Fibroblast of skin of left quadriceps (primary cell): Measurements from ENCODE around the gene TMEM270.
A peak's percentile ranks its signal among the peaks of the same experiment; 100 is the strongest.
"Not testable (repeated sequence)": the region's sequence is repeated elsewhere in the genome, so short reads cannot be mapped to it uniquely, and the experiment has no call there.

Experiments used
- DNase-seq, 2 experiments: peaks; one replicate each; pipeline ENCODE4 v3.0.0-alpha.2; 2013; ENCODE audit warnings: low read depth in 2 of 2

Gene TMEM270

GRCh38 chr7:73832806-73833205, 28.2 kb upstream of the TMEM270 start:
- no peak for DNase-seq

GRCh38 chr7:73833251-73833919, 27.6 kb upstream of the TMEM270 start:
- no peak for DNase-seq

- DNase-seq: no peak
Observed at GRCh38 chr7:73834626-73835191, 26.2 kb upstream of the TMEM270 start.

GRCh38 chr7:73837167-73837566, 23.8 kb upstream of the TMEM270 start:
- DNase-seq: not testable (repeated sequence)

GRCh38 chr7:73838642-73839041, 22.3 kb upstream of the TMEM270 start:
- no peak for DNase-seq

- no peak for DNase-seq
Observed at GRCh38 chr7:73839290-73839689, 21.7 kb upstream of the TMEM270 start.

GRCh38 chr7:73839743-73840714, 20.9 kb upstream of the TMEM270 start:
- DNase-seq: no peak

GRCh38 chr7:73840715-73841379, 20.1 kb upstream of the TMEM270 start:
- no peak for DNase-seq

- no peak for DNase-seq
Observed at GRCh38 chr7:73841689-73842066, 19.3 kb upstream of the TMEM270 start.

GRCh38 chr7:73842067-73842976, 18.6 kb upstream of the TMEM270 start, which contains the start of gene METTL27:
METTL27 (minus strand) TSS chr7:73842516; CDS start chr7:73842140, 376 bp downstream.
- DNase-seq: peak; percentile 84 to 85

- DNase-seq: no peak
Observed at GRCh38 chr7:73844131-73844547, 16.8 kb upstream of the TMEM270 start.

- DNase-seq: peak; percentile 39 to 44
Observed at GRCh38 chr7:73844848-73845460, 16.0 kb upstream of the TMEM270 start.

- not testable (repeated sequence) for DNase-seq
Observed at GRCh38 chr7:73845701-73846195, 15.2 kb upstream of the TMEM270 start.

- no peak for DNase-seq
Observed at GRCh38 chr7:73847941-73848723, 12.8 kb upstream of the TMEM270 start.

GRCh38 chr7:73850781-73851207, 10.2 kb upstream of the TMEM270 start:
- peak; percentile 97 to 98 for DNase-seq

- DNase-seq: peak; percentile 97 to 98
Observed at GRCh38 chr7:73851410-73852338, 9.3 kb upstream of the TMEM270 start.

GRCh38 chr7:73852500-73852899, 8.5 kb upstream of the TMEM270 start:
- no peak for DNase-seq

- no peak for DNase-seq
Observed at GRCh38 chr7:73856941-73857340, 4.0 kb upstream of the TMEM270 start.
